Testis (tissue), 2 donors: ENCODE results near the gene ARPC5.

ENCODE experiments used
- POLR2A ChIP-seq: fragments of 450-650 bp; IDR thresholded peaks from one replicate; pipeline ENCODE4 v1.6.1; 2017; ENCODE audit warnings: antibody characterized with exemption, mild to moderate bottlenecking, moderate library complexity
- TF ChIP-seq, protein P1 (sequence below), 3 experiments: fragments of 450-650 bp in 2 of 3; fragments of 200-600 bp in 1 of 3; sonication (generic) in 1 of 3; IDR thresholded peaks; one replicate each; pipeline ENCODE4 v1.5.1; 2016 to 2019; ENCODE audit warnings: antibody characterized with exemption in 3 of 3, mild to moderate bottlenecking in 2 of 3, moderate library complexity in 1 of 3

GRCh38 chr1:183652107-183652506 lies 16.5 kb upstream of the ARPC5 start:
- no peak for TF ChIP-seq POLR2A
- TF ChIP-seq, protein P1, sequence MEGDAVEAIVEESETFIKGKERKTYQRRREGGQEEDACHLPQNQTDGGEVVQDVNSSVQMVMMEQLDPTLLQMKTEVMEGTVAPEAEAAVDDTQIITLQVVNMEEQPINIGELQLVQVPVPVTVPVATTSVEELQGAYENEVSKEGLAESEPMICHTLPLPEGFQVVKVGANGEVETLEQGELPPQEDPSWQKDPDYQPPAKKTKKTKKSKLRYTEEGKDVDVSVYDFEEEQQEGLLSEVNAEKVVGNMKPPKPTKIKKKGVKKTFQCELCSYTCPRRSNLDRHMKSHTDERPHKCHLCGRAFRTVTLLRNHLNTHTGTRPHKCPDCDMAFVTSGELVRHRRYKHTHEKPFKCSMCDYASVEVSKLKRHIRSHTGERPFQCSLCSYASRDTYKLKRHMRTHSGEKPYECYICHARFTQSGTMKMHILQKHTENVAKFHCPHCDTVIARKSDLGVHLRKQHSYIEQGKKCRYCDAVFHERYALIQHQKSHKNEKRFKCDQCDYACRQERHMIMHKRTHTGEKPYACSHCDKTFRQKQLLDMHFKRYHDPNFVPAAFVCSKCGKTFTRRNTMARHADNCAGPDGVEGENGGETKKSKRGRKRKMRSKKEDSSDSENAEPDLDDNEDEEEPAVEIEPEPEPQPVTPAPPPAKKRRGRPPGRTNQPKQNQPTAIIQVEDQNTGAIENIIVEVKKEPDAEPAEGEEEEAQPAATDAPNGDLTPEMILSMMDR (IDR thresholded peaks at IDR 0.05): no peak
